Measurements from ENCODE around the gene FBRS.
"Not testable (repeated sequence)": the region's sequence is repeated elsewhere in the genome, so short reads cannot be mapped to it uniquely, and the experiment has no call there.

The FBRS gene

DNA sequence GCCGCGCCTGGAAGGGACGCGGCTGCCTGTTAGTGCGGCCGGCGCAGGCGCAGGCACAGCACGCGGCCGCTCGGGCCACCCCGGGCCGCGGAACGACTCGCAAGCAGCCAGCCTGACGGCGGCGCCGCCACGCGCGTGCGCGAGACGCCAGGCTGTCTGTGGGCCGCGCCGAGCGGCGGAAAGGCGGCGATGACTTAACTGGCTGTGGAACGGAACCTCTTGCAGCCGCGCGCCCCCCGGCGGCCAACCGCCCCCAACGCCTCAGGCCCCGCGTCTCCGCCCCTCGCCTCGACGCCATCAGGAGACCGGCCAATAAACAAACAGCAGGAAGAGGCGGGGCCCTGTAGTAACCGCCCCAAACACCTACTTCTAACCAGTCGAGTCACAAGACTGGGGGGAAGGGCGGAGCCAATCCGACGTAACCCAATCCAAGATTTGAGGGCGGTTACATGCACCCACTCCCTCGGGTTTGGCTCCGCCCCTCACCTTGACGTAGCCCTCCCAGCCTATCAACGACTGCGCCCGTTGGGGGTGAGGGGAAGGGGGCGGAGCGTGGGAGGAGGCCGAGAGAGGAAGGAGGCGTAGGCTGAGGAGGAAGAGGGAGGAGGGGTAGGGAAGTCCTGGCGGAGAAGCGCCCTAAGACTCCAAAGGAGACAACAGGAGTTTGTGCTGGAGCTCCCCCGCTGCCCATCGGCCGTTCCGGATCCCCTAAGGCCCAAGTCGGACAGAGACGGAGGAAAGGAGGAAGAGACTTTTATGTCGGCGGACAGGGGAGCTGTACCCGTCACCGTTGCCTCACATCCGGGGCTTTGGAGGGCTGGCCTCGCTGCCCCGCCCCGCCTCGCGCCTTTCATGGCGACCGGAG lies at the start of gene FBRS:
Gene FBRS (plus strand): TSS at position 566 of the 865 bp plus-strand sequence. CDS start 1,088 bp downstream, outside the sequence.
- peak; percentile 99 to 100 for DNase-seq (ENCODE audit: low read depth in 2 of 2)

DNA sequence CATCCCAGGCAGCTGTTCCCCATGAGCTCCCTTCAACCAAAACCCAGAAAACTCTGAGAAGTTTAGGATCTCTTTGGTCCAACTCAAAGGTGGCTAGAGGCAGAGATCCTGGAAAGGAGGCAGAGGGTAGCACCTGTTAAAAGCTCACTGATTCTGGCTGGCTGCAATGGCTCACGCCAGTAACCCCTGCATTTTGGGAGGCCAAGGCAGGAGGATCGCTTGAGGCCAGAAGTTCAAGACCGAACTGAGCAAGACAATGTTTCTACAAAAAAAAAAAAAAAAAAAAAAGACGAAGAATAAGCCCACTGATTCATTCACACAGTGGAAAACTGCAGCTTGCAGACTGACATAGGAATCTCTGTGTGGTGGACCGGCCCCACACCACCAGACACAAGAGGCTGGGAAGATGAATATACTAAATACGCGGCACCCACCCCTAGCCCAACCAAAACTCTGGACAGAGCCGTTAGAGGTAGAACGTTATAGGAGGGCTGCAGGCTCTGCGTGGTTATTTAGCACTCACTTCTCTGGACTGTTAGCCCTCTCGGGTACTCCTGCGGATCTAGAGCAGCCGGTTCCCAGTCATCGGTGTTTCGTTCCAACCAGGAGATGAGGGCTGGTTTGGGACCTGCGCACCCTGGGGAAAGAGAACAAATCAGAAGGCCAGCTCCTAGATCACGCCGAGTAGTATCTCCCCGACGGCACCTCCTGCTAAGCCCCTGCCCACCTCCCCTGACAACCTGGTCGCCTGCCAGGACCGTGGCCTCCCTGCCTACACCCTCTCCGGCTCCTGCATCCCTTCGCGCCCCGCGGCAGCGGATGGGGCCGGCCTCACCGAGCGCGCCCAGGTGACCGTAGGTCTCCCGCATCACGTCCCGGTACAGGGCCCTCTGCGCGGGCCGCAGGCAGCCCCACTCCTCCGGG lies 49.0 kb upstream of the FBRS start:
- peak in 1 of 2 donors; percentile 48 for DNase-seq (ENCODE audit: low read depth in 2 of 2)

DNA sequence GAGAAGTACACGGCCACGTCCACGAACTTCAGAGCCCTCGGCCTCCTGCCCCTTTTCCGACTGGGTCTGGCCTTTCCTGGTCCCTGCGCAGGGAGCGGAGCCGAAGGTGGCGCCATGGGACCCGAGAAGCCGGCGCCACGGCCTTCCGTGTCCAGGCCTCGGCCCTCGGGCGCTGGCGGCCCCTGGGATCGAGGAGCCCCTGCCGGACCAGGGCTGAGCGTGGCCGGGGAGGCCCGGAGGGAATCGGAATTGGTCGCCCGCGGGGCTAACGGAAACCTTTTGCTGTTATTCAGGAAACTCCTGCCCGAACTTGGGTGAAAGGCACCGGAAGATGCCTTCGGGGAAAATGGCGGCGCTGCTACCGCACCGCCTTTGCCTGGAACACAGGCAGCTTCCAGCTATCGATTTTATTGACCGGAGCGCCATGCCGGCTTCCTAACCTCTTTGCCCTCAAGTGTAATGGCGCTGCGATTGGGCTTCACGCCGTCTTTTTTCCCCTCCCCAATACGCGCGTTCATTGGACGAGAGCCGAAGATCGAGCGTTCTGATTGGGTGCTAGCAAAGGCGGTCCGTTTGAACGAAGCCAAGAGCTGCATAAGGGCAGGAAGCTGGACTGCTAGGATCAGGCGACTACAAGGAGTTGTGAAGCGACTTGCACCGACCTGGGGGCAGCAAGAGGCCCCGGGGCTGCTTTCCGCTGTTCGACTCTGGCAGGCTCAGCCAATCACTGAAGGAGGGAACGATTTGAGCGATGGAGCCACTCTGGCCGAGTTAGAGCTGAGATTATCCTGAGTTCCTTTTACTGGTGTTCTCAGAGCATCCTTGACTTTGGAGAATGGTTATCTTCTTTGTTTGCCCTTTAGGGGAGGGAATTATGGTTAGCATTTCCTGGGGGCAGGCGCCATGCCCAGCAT lies 48.0 kb upstream of the FBRS start, which contains the start of gene ZNF689:
Gene ZNF689 (minus strand): TSS at position 464 of the 914 bp plus-strand sequence. CDS start 348 bp downstream, at position 116.
- peak; percentile 81 to 92 for DNase-seq (ENCODE audit: low read depth in 2 of 2)

DNA sequence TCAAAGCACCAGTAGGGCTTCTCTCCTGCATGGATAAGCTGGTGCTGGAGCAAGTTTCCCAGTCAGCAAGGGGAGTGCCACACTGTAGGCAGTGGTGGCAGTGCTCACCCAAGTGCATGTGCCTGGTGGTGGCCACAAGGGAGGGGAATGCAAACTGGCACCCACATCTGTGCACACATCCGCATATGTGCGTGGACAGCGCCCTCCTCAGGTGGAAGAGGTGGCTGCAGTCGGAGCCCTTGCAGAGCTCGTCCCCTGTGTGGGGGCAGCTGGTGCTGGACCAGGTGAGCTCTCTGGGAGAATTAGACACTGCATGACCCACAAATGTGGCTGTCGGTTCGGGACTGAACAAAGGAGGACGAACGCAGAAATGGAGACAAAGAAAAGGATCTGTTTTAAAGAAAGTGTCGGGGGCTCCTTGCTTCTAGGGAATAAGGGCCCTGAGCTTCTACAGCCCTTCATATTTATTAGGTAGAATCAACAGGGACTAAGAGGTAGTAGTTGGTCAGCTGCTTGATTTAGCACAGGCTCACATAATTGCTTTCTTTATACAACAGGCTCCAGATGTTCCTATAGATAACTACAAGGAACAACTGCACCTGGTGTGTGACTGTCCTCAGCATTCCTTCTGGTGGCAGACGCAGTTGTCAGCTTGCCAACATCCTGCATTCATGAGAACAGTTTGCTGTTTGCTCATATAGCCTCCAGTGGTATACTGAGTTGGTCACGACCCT lies 42.7 kb upstream of the FBRS start:
- DNase-seq (ENCODE audit: low read depth in 2 of 2), result peak; percentile 30 to 53

DNA sequence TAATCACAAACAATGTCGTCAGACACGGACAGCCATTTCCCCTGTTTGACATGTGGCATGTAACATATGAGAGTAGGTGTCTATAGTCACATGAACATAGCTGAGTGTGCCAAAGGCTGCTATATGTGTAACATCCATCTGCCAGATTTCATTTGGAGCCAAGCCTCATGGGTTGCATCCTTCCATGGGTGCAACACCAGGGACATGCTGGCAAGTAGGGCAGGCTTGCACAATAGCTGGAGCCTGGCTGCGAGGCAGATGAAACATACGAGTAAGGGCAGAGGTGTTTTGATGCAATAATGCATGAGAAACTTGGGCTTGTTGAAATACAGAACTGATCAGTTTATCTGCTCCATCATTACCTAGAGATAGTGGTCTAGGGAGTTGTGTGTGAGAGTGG lies 39.0 kb upstream of the FBRS start:
- no peak for DNase-seq (ENCODE audit: low read depth in 2 of 2)

DNA sequence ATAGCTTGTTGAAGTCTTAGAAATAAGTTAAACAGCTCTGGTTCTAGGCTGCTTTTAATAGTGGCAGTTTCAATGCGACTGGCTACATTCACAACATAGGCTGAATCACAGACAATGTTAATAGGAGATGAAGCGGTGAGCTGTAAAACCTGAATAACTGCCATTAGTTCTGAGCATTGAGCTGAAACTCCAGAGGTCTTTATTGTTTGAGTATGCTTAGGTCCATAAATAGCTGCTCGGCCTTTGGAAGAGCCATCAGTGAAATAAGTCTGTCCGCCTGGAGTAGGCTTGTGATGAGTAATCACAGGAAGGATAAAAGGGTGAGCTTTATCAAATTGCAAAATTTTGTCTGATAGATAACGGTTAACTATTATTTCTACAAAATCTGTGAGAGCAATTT lies 38.6 kb upstream of the FBRS start:
- DNase-seq (ENCODE audit: low read depth in 2 of 2), result no peak

DNA sequence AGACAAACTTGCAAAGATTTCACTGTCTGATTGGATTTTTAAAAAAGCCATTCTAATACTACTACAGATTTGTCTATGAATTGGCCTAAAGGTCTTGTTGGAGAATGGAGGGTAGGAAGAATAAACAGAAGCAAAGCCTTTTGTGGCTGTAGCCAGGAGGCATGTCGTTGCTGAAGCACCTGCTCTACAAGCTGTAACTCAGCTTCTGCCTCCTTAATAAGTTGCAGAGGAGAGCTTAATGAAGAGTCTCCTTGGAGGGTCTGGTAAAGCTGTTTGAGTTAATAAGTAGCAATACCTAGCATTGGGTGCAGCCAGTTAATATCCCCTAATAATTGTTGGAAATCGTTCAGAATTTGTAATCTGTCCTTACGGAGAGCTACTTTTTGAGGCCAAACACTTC lies 38.1 kb upstream of the FBRS start:
- DNase-seq (ENCODE audit: low read depth in 2 of 2), result no peak

DNA sequence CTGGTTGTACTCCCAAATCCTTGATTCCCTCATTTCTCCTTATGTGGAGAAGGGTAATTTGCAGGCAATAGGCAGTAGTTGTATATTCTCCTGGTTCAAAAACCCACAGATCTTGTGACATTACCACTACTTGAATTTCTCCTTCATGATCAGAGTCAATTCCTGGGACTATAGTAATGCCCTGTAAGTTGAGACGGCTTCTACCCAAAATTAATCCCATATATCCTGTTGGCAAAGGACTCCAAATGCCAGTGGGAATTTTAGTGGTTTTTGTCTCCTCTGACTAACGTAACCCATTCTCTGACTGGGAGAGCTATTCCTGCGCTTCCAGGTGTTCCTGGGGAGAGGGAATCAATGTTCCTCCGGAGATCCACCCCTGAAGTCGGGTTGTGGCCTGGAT lies 36.5 kb upstream of the FBRS start:
- no peak for DNase-seq (ENCODE audit: low read depth in 2 of 2)

DNA sequence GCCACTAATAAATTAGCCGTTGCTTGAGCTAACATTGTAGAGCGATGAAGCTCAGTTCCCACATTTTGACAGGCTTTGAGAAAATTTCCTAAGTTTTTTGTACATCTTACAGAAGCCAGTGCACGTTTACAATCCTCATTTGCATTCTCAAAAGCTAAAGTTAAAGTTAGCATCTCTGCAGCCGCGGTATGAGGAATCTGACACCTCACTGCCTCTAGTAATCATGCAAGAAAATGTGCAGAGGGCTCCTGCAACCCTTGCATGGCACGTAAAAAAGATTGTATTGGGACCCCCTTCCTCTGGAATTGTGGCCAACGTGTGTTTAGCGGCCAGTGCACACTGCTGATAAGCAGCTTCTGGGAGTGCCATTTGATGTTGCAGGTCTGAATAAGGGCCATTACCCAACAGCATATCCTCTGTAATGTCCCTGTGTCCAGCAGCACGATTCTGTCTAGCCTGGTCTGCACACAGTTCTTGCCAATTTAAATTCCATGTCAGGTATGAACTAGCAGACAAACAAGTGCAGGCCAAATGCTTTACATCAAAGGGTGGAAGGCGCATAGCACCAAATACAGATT lies 35.7 kb upstream of the FBRS start:
- DNase-seq (ENCODE audit: low read depth in 2 of 2), result no peak

DNA sequence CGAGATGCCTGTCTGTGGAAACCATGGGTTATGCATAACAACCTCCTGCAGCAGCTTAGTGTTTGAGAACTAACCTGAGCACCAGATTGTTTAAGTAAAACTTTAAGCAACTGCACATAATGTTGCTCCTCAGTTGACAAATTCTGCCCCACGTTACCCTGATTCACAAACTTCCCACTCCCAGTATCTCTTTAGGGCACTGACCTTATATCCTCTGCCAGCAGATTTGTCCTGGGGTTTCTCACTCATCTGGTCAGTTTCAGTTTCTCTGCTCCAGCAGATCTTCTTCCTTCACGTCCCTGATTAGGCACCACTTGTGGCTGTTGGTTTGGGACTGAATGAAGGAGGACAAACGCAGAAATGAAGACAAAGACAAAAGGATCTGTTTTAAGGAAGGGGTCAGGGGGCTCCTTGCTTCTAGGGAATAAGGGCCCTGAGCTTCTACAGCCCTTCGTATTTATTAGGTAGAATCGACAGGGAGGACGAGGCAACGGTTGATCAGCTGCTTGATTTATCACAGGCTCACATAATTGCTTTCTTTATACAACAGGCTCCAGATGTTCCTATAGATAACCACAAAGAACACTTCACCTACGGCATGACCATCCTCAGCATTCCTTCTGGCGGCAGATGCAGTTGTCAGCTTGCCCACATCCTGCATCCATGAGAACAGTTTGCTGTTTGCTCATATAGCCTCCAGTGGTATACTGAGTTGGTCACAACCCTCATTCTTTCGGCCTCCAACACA lies 34.5 kb upstream of the FBRS start:
- DNase-seq (ENCODE audit: low read depth in 2 of 2), result no peak

DNA sequence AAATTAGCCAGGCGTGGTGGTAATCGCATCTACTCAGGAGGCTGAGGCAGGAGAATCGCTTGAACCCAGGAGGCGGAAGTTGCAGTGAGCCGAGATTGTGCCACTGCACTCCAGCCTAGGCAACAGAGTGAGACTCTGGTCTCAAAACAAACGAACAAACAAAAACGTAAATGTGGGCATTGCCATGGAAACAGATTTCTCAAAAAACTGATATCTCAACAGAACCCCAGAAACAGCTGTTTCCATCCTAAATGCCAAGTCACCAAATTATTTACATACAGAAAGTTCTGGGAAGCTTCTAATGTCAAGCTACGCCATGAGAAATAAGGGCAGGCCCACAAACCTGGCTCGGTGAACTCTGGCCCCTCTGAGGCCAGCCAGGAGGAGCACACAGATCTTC lies 32.0 kb upstream of the FBRS start:
- DNase-seq (ENCODE audit: low read depth in 2 of 2), result no peak

DNA sequence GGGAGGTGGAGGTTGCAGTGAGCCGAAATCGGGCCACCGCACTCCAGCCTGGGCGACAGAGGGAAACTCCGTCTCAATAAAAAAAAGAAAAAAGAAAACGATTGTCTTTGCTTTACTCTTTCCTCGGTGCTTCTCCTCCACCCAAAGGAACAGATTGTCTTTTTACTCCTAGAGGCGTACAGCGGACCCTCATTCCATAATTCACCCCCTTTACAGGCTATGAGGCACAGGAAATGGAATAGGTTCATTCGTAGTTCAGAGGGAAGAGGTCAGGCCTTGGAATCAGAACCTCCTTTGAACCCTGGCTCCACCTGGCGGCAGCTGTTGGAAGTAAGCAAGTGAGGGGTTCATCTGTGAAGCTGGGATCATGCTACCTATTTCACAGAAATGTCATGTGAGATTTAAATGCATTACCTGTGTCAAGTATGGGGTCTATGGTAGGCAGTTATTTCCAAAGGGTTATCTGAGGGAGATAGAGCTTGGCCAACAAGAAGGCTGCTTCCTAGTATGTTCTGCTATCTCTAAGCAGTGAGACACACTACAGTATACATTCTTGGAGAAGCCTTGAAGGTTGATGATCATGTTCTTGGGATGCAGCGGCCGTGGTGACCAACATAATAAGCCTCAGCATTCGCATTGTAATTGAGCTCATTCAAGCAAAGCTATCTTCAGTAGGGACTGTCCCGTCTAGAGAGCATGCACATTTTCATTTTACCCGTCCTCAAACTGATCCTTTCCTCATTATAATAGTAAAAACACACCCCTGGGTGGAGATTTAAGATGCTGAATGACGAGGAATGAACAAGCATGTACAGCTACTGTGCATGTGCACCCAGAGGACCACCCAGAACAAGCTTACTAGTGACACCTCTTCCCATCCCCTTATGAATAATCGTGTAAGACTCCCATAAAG lies 29.3 kb upstream of the FBRS start:
- peak; percentile 89 to 91 for DNase-seq (ENCODE audit: low read depth in 2 of 2)

DNA sequence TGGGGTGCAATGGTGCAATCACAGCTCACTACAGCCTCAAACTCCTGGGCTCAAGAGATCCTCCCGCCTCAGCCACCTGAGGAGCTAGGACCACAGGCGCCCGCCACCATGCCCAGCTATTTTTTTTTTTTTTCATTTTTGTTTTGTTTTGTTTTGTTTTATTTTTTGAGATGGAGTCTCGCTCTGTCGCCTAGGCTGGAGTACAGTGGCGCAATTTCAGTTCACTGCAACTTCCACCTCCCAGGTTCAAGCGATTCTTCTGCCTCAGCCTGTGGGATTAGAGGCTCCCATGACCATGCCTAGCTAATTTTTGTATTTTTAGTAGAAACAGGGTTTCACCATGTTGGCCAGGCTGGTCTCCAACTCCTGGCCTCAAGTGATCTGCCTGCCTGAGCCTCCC lies 25.8 kb upstream of the FBRS start:
- DNase-seq (ENCODE audit: low read depth in 2 of 2), result not testable (repeated sequence)

DNA sequence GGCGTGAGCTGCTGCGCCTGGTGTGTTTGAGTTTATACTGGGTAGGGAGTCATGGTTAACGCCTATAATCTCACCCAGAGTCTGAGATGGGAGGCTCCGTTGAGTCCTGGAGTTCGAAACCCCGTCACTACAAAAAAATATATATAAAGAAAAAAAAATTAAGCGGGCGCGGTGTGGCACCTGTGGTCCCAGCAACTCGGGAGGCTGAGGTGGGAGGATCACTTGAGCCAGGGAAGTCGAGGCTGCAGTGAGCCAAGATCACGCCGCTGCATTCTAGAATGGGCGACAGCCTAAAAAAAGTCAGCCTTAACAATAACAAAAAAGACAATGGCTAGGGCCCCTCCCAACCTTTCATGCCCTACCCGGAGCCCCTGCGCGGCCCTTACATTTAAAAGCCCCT lies 24.7 kb upstream of the FBRS start:
- no peak for DNase-seq (ENCODE audit: low read depth in 2 of 2)

DNA sequence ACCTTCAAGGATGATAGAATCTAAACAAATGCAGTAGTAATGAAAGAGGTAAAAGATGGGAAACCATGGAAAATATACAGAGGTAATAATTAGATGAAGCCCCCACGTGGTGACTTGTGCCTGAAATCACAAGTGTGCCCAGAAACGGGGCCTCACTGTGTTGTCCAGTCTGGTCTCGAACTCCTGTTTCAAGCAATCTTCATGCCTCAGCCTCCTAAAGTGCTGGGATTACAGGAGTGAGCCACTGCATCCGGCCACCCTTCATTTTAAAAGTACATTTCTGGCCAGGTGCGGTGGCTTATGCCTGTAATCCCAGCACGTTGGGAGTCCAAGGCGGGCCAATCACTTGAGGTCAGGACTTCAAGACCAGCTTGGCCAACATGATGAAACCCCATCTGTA lies 21.6 kb upstream of the FBRS start:
- DNase-seq (ENCODE audit: low read depth in 2 of 2), result no peak

DNA sequence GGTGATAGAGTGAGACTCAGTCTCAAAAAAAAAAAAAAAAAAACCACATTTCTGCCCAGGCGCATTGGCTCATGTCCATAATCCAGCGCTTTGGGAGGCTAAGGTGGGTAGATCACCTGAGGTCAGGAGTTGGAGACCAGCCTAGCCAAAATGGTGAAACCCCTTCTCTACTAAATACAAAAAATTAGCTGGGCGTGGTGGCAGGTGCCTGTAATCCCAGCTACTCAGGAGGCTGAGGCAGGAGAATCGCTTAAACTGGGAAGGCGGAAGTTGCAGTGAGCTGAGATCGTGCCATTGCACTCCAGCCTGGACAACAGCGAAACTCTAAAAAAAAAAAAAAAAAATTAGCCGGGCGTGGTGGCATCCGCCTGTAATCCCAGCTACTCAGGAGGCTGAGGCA lies 21.1 kb upstream of the FBRS start:
- not testable (repeated sequence) for DNase-seq (ENCODE audit: low read depth in 2 of 2)

DNA sequence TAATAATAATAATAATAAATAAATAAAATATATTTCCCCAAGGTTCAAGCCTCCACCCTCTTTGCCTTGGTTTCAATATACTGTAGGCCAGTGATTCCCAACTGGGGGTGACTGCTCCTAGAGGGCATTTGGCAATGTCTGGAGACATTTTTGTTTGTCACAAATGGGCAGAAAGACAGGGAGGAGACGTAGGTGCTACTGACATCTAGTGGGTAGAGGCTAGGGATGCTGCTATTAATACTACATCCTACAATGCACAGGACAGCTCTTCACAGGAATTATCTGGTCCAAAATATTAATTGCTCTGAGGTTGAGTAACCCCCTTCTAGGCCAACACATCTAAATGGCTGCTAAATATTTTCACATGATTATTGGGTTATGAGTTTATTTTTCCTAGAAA lies 20.3 kb upstream of the FBRS start:
- DNase-seq (ENCODE audit: low read depth in 2 of 2), result no peak

DNA sequence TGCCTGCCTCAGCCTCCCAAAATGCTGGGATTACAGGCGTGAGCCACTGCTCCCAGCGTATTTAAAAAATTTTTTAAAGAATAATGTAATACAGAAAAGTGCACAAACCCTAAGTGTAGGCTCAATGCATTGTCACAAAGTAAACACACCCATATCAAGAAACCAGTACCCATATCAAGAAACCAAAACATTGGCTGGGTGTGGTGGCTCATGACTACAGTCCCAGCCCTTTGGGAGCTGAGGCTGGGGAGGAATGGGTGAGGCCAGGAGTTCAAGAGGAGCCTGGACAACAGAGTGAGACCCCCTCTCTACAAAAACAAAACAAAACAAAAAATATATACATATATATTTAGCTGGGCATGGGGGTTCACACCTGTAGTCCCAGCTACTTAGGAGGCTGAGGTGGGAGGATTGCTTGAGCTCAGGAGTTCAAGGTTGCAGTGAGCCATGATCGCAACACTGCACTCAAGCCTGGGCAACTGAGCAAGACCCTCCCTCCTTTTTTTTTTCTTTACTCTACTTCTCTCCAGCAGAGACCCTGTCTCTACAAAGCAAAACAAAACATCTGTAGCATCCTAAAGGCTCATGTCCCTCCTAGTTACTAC lies 16.8 kb upstream of the FBRS start:
- no peak for DNase-seq (ENCODE audit: low read depth in 2 of 2)

Measured in stimulated activated CD4-positive, alpha-beta T cell treated with anti-CD3 and anti-CD28 coated beads, Interleukin-1b, Interleukin-23, amount 100 ng/mL, for 4 hours (primary cell).